ENCODE results near the gene FXR2. TPM values are rescaled to one million over a fixed set of nuclear protein-coding genes. Genes with fewer than 3 reads are reported as not detected.
A peak's percentile ranks its signal among the peaks of the same experiment; 100 is the strongest.

Gene FXR2
- total RNA-seq, 1 donor from 2014 or later = 53.7 TPM

DNA sequence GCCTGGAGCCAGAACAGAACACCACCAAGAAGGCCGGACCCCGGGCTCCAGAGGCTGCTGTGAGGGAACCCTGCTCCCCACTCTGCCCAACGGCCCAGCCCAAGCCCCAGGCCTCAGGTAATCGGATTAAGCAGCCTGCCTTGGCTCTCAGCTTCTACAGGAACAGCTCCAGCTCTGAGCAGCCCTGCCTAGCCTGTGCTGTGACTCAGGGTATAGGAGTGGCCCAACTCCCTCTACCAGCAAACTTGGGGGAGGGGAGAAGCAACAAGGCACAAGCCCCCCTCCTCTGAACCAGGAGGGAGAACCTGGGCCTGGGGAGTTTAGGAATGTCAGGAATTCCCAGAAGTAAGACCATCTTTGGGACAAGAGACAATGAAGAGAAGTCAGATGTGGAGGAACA is 24.0 kb downstream of the FXR2 start:
- H3K36me3 Mint-ChIP-seq (ENCODE audit: low read depth) = peaks cover 39% of the 10 kb centered on the region
- peaks cover 32% of the 10 kb centered on the region for H3K4me1 Mint-ChIP-seq (ENCODE audit: low read depth)
- H3K9me3 Mint-ChIP-seq (ENCODE audit: low read depth) = no peaks in the 10 kb centered on the region
- no peaks in the 10 kb centered on the region for H3K27me3 Mint-ChIP-seq (ENCODE audit: low read depth)
- H3K4me3 Mint-ChIP-seq (ENCODE audit: unreplicated experiment) = no peak overlapping the region
- no peak for DNase-seq (ENCODE audit: low spot score)
- H3K27ac Mint-ChIP-seq (ENCODE audit: unreplicated experiment) = peak overlapping the region; percentile 95
- TF ChIP-seq, protein P1, sequence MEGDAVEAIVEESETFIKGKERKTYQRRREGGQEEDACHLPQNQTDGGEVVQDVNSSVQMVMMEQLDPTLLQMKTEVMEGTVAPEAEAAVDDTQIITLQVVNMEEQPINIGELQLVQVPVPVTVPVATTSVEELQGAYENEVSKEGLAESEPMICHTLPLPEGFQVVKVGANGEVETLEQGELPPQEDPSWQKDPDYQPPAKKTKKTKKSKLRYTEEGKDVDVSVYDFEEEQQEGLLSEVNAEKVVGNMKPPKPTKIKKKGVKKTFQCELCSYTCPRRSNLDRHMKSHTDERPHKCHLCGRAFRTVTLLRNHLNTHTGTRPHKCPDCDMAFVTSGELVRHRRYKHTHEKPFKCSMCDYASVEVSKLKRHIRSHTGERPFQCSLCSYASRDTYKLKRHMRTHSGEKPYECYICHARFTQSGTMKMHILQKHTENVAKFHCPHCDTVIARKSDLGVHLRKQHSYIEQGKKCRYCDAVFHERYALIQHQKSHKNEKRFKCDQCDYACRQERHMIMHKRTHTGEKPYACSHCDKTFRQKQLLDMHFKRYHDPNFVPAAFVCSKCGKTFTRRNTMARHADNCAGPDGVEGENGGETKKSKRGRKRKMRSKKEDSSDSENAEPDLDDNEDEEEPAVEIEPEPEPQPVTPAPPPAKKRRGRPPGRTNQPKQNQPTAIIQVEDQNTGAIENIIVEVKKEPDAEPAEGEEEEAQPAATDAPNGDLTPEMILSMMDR (IDR thresholded peaks at IDR 0.05) = no peak

DNA sequence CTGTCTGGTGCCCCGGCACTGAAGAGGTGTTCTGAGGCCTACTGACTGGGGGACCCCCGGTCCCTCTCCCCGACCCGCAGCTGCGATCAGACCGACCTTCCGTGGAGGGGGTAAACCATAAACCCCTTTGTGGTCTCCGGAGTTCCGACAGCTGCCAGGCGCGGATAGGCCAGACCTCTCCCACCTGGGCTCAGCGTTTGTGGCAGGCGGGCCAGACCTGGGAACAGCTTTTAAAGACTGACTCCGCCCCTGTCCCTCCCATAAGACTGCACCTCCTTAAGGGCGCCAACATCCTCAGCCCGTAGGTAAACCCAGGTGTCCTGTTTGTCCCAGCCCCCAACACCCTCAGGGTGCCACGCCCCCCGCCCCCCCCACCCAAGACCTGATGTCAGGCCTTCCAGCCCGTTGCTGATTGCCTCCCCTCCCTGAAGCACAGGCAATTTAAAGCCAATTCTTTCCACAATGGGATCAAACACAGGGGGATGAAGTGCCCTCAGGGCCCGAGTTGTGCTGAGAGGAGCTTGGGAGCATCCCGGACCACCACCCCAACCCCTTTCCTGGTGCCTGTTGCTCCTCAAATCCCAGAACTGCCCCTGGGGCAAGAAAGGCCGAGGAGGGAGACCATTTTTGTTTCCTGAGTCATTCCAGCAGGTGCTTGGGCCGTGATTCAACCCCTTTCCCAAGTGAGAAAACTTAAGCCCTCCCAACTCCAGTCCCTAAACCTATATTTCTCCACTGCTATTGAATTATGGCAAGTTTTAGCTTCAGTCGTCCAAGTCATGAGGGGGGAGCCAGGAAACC is 24.6 kb downstream of the FXR2 start, which contains the start of gene SOX15:
SOX15 (minus strand) TSS at position 204 of the 801 bp plus-strand sequence. CDS start 418 bp downstream, outside the sequence.
- peaks cover 37% of the 10 kb centered on the region for H3K4me1 Mint-ChIP-seq (ENCODE audit: low read depth)
- TF ChIP-seq, protein P1 (IDR thresholded peaks at IDR 0.05) = no peak
- H3K36me3 Mint-ChIP-seq (ENCODE audit: low read depth) = peaks cover 33% of the 10 kb centered on the region
- no peak within 1 kb of the TSS for H3K4me3 Mint-ChIP-seq (ENCODE audit: unreplicated experiment)
- DNase-seq (ENCODE audit: low spot score) = no peak
- H3K27me3 Mint-ChIP-seq (ENCODE audit: low read depth) = no peaks in the 10 kb centered on the region
- H3K9me3 Mint-ChIP-seq (ENCODE audit: low read depth) = no peaks in the 10 kb centered on the region
- H3K27ac Mint-ChIP-seq (ENCODE audit: unreplicated experiment) = peak within 1 kb of the TSS; percentile 95

DNA sequence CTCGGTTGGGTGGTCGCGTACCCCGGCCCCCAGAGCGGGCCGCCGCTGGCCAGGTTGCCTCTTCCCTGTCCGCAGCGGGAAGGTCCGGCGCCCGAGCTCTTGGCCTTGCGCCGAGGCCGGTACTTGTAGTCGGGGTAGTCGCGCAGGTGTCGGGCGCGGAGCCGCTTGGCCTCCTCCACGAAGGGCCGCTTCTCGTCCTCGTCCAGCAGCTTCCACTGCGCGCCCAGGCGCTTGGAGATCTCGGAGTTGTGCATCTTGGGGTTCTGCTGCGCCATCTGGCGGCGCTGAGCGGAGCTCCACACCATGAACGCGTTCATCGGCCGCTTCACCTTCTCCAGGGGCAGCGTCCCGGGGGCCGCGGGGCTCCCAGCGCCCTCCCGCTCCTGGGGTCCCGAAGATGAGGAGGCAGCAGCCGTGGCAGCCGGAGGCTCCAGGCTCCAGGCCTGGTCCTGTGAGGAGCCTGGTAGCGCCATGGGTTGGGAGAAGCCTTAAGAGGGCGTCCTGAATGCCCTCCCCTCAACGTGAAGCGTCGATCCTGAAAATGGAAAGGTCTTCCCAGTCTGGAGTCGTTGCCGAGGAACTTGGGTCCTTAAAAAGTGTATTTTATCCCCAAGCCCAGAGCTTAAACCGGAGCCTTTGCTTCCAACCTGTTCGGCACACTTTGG is 25.4 kb downstream of the FXR2 start:
- Mint-ChIP-seq H3K36me3 (ENCODE audit: low read depth) (peaks cover 30% of the 10 kb centered on the region), H3K27me3 (ENCODE audit: low read depth) (no peaks in the 10 kb centered on the region), H3K4me3 (ENCODE audit: unreplicated experiment) (no peak overlapping the region), H3K4me1 (ENCODE audit: low read depth) (peaks cover 45% of the 10 kb centered on the region), H3K27ac (ENCODE audit: unreplicated experiment) (no peak overlapping the region), H3K9me3 (ENCODE audit: low read depth) (no peaks in the 10 kb centered on the region)
- TF ChIP-seq, protein P1 (IDR thresholded peaks at IDR 0.05) = peak; percentile 87
- DNase-seq (ENCODE audit: low spot score) = peak; percentile 97

DNA sequence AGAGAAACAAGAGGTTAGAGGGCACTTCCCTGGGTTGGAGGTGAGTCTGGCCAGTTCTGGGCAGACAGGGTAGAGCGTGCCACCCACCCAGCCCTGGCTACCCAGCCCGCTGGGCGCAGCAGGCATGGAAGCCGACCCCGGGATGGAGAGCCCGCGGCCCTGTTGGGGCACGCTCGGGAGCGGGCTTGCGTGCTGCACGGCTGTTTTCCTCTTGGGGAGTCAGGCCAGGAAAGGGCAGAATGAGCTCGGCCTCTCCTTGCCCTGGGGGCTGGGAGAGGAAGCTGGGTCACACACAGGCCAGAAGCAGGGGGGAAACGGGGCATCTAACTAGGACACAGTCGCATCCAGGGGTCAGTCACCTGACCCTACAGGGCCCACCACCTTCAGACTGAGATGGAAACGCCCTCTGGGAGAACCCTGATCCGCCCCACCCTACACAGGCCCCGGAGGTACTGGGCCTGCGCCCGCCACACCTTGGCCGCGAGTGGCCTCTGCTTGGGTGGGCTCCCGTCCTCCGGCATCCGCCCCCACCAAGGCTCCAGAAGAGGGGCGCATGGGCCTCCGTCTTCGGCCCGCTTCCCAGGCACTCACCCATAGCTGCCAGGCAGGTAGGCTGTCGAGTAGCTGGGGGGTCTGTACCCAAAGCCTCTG is 26.0 kb downstream of the FXR2 start:
- peaks cover 46% of the 10 kb centered on the region for H3K4me1 Mint-ChIP-seq (ENCODE audit: low read depth)
- H3K27ac Mint-ChIP-seq (ENCODE audit: unreplicated experiment) = peak overlapping the region; percentile 92
- no peaks in the 10 kb centered on the region for H3K27me3 Mint-ChIP-seq (ENCODE audit: low read depth)
- TF ChIP-seq, protein P1 (IDR thresholded peaks at IDR 0.05) = no peak
- DNase-seq (ENCODE audit: low spot score) = no peak
- no peaks in the 10 kb centered on the region for H3K9me3 Mint-ChIP-seq (ENCODE audit: low read depth)
- no peak overlapping the region for H3K4me3 Mint-ChIP-seq (ENCODE audit: unreplicated experiment)
- peaks cover 23% of the 10 kb centered on the region for H3K36me3 Mint-ChIP-seq (ENCODE audit: low read depth)
